Upper lobe of left lung (tissue), 4 donors: Measurements from ENCODE around the gene KCNN1.

Experiments
- EP300 ChIP-seq, 4 donors: sonication (generic); formaldehyde crosslinking; IDR thresholded peaks; one replicate each; pipeline ENCODE4 v1.5.1; 2017; ENCODE audit warnings: antibody characterized with exemption in 4 of 4, control low read depth in 2 of 4
- POLR2A ChIP-seq, 4 donors: fragments of 450-650 bp; IDR thresholded peaks; one replicate each; pipeline ENCODE4 v1.5.1; 2016 to 2017; ENCODE audit warnings: antibody characterized with exemption in 4 of 4, mild to moderate bottlenecking in 2 of 4
- POLR2AphosphoS5 ChIP-seq, 2 donors: sonication (generic); formaldehyde crosslinking; IDR thresholded peaks; one replicate each; pipeline ENCODE4 v1.5.1; 2017; ENCODE audit warnings: antibody characterized with exemption in 2 of 2
- TF ChIP-seq, protein P1 (sequence below), 6 experiments: fragments of 450-650 bp in 4 of 6; fragments of 200-600 bp in 2 of 6; sonication (generic) in 2 of 6; IDR thresholded peaks; one replicate each; pipeline ENCODE4 v1.5.1; 2016 to 2019; ENCODE audit warnings: antibody characterized with exemption in 6 of 6

DNA sequence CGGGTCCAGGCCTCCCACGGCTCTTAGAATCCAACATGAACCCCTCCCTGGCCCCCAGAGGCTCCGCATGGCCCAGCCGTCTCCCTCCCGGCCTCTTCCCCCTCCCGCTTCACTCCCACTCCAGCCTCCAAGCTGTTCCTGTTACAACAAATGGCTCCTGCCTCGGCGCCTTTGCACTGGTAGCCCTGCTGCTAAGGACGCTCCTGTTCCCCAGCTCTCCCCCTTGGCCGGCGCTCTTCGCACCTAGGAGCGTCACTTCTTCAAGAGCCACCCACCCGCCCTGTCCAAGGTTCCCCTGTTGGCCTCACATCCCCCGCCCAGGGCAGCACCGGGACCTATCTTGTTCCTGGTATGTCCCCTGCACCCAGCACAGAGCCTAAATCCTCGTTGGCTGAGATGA, 24.7 kb upstream of the KCNN1 start:
- TF ChIP-seq POLR2AphosphoS5 (IDR thresholded peaks at IDR 0.05) = no peak
- TF ChIP-seq POLR2A (IDR thresholded peaks at IDR 0.05) = no peak
- TF ChIP-seq, protein P1, sequence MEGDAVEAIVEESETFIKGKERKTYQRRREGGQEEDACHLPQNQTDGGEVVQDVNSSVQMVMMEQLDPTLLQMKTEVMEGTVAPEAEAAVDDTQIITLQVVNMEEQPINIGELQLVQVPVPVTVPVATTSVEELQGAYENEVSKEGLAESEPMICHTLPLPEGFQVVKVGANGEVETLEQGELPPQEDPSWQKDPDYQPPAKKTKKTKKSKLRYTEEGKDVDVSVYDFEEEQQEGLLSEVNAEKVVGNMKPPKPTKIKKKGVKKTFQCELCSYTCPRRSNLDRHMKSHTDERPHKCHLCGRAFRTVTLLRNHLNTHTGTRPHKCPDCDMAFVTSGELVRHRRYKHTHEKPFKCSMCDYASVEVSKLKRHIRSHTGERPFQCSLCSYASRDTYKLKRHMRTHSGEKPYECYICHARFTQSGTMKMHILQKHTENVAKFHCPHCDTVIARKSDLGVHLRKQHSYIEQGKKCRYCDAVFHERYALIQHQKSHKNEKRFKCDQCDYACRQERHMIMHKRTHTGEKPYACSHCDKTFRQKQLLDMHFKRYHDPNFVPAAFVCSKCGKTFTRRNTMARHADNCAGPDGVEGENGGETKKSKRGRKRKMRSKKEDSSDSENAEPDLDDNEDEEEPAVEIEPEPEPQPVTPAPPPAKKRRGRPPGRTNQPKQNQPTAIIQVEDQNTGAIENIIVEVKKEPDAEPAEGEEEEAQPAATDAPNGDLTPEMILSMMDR (IDR thresholded peaks at IDR 0.05) = no peak
- TF ChIP-seq EP300 (IDR thresholded peaks at IDR 0.05) = no peak
